GM19372 (cell line): ENCODE data around the gene ZNF783.
"Not testable (repeated sequence)": the region's sequence is repeated elsewhere in the genome, so short reads cannot be mapped to it uniquely, and the experiment has no call there.

Source experiments
- ATAC-seq: cut with Tn5 transposase; IDR thresholded peaks from one replicate; pipeline ENCODE4 v1.9.1; 2021; ENCODE audit warnings: mild to moderate bottlenecking, low read depth, moderate library complexity; ENCODE audit not compliant: unreplicated experiment

Gene ZNF783

GRCh38 chr7:149261829-149262617 is at the start of gene ZNF783:
Gene ZNF783, plus strand, starts transcription at chr7:149262196. Its CDS starts 138 bp downstream, at chr7:149262334.
- peak; percentile 82 for ATAC-seq

GRCh38 chr7:149214020-149214720 is 47.8 kb upstream of the ZNF783 start:
- ATAC-seq: no peak

GRCh38 chr7:149216402-149216801 is 45.6 kb upstream of the ZNF783 start:
- ATAC-seq: no peak

- no peak for ATAC-seq
Measured at GRCh38 chr7:149217570-149217969, 44.4 kb upstream of the ZNF783 start.

GRCh38 chr7:149218469-149219420 is 43.3 kb upstream of the ZNF783 start:
- no peak for ATAC-seq

GRCh38 chr7:149220534-149220933 is 41.5 kb upstream of the ZNF783 start:
- no peak for ATAC-seq

GRCh38 chr7:149223176-149223575 is 38.8 kb upstream of the ZNF783 start:
- ATAC-seq: no peak

- no peak for ATAC-seq
Measured at GRCh38 chr7:149223761-149224160, 38.2 kb upstream of the ZNF783 start.

- no peak for ATAC-seq
Measured at GRCh38 chr7:149224352-149224751, 37.6 kb upstream of the ZNF783 start.

GRCh38 chr7:149225106-149225505 is 36.9 kb upstream of the ZNF783 start:
- no peak for ATAC-seq

GRCh38 chr7:149225656-149226055 is 36.3 kb upstream of the ZNF783 start:
- no peak for ATAC-seq

GRCh38 chr7:149226366-149226765 is 35.6 kb upstream of the ZNF783 start:
- not testable (repeated sequence) for ATAC-seq

GRCh38 chr7:149226840-149227494 is 35.0 kb upstream of the ZNF783 start:
- ATAC-seq: no peak

GRCh38 chr7:149228831-149229471 is 33.0 kb upstream of the ZNF783 start:
- ATAC-seq: no peak

GRCh38 chr7:149229526-149229925 is 32.5 kb upstream of the ZNF783 start:
- no peak for ATAC-seq

- ATAC-seq: no peak
Measured at GRCh38 chr7:149232362-149232761, 29.6 kb upstream of the ZNF783 start.

GRCh38 chr7:149233655-149234204 is 28.3 kb upstream of the ZNF783 start:
- not testable (repeated sequence) for ATAC-seq

- ATAC-seq: no peak
Measured at GRCh38 chr7:149237502-149237901, 24.5 kb upstream of the ZNF783 start.

- ATAC-seq: no peak
Measured at GRCh38 chr7:149238051-149238450, 23.9 kb upstream of the ZNF783 start.
